Osteocyte (in vitro differentiated cells): ENCODE measurements around the gene DDAH1. TPM values are rescaled to one million over a fixed set of nuclear protein-coding genes. Genes with fewer than 3 reads are reported as not detected.

Source experiments
- DNase-seq: peaks from one replicate; pipeline ENCODE4 v3.0.0; 2021; ENCODE audit warnings: mixed read lengths; ENCODE audit not compliant: unreplicated experiment; ENCODE audit errors: extremely low spot score
- H3K27ac Mint-ChIP-seq: one replicate; pipeline ENCODE4 v1.8.0; 2021; ENCODE audit warnings: mild to moderate bottlenecking, mixed read lengths; ENCODE audit not compliant: unreplicated experiment
- H3K27me3 Mint-ChIP-seq: one replicate; pipeline ENCODE4 v1.8.0; 2021; ENCODE audit warnings: mixed read lengths; ENCODE audit not compliant: unreplicated experiment
- H3K36me3 Mint-ChIP-seq: one replicate; pipeline ENCODE4 v1.8.0; 2021; ENCODE audit warnings: mixed read lengths; ENCODE audit not compliant: unreplicated experiment
- H3K4me1 Mint-ChIP-seq: one replicate; pipeline ENCODE4 v1.8.0; 2021; ENCODE audit warnings: mixed read lengths; ENCODE audit not compliant: unreplicated experiment
- H3K4me3 Mint-ChIP-seq: one replicate; pipeline ENCODE4 v1.8.0; 2021; ENCODE audit warnings: mild to moderate bottlenecking, moderate library complexity, mixed read lengths; ENCODE audit not compliant: unreplicated experiment
- H3K9me3 Mint-ChIP-seq: one replicate; pipeline ENCODE4 v1.8.0; 2021; ENCODE audit warnings: mixed read lengths; ENCODE audit not compliant: unreplicated experiment
- total RNA-seq: library from RNA; stranded (reverse); gene quantifications from 2 replicates; pipeline ENCODE4 v1.2.1, GENCODE V29; 2021
- TF ChIP-seq, protein P1 (sequence below): fragments of 200-600 bp; sonication (generic); IDR thresholded peaks from 2 replicates; pipeline ENCODE4 v1.5.0; 2021; ENCODE audit warnings: antibody characterized with exemption, mild to moderate bottlenecking, moderate library complexity

The DDAH1 gene
- total RNA-seq, 1 donor from 2014 or later, result 46.8 TPM

GRCh38 chr1:85297855-85298629 is 166.9 kb downstream of the DDAH1 start:
- TF ChIP-seq, protein P1, sequence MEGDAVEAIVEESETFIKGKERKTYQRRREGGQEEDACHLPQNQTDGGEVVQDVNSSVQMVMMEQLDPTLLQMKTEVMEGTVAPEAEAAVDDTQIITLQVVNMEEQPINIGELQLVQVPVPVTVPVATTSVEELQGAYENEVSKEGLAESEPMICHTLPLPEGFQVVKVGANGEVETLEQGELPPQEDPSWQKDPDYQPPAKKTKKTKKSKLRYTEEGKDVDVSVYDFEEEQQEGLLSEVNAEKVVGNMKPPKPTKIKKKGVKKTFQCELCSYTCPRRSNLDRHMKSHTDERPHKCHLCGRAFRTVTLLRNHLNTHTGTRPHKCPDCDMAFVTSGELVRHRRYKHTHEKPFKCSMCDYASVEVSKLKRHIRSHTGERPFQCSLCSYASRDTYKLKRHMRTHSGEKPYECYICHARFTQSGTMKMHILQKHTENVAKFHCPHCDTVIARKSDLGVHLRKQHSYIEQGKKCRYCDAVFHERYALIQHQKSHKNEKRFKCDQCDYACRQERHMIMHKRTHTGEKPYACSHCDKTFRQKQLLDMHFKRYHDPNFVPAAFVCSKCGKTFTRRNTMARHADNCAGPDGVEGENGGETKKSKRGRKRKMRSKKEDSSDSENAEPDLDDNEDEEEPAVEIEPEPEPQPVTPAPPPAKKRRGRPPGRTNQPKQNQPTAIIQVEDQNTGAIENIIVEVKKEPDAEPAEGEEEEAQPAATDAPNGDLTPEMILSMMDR, result no peak
- no peak for DNase-seq
- Mint-ChIP-seq H3K4me1 (peaks cover 33% of the 10 kb centered on the region), H3K27ac (peak overlapping the region; percentile 88), H3K36me3 (no peaks in the 10 kb centered on the region), H3K27me3 (no peaks in the 10 kb centered on the region), H3K9me3 (no peaks in the 10 kb centered on the region), H3K4me3 (peak overlapping the region; percentile 53)

GRCh38 chr1:85297538-85297854 is 167.5 kb downstream of the DDAH1 start:
- DNase-seq, result no peak
- Mint-ChIP-seq H3K27ac (peak overlapping the region; percentile 88), H3K4me3 (peak overlapping the region; percentile 53), H3K4me1 (peaks cover 33% of the 10 kb centered on the region), H3K9me3 (no peaks in the 10 kb centered on the region), H3K36me3 (no peaks in the 10 kb centered on the region), H3K27me3 (no peaks in the 10 kb centered on the region)
- TF ChIP-seq, protein P1, result no peak

- Mint-ChIP-seq H3K9me3 (no peaks in the 10 kb centered on the region), H3K36me3 (no peaks in the 10 kb centered on the region), H3K4me1 (peaks cover 33% of the 10 kb centered on the region), H3K27ac (peak overlapping the region; percentile 88), H3K27me3 (no peaks in the 10 kb centered on the region), H3K4me3 (no peak overlapping the region)
- DNase-seq, result no peak
- TF ChIP-seq, protein P1, result no peak
Observed at GRCh38 chr1:85296980-85297379, 168.0 kb downstream of the DDAH1 start.

GRCh38 chr1:85295654-85296053 is 169.3 kb downstream of the DDAH1 start:
- H3K27ac Mint-ChIP-seq, result no peak overlapping the region
- no peak for DNase-seq
- H3K9me3 Mint-ChIP-seq, result no peaks in the 10 kb centered on the region
- peaks cover 41% of the 10 kb centered on the region for H3K4me1 Mint-ChIP-seq
- no peaks in the 10 kb centered on the region for H3K27me3 Mint-ChIP-seq
- no peak overlapping the region for H3K4me3 Mint-ChIP-seq
- TF ChIP-seq, protein P1, result no peak
- no peaks in the 10 kb centered on the region for H3K36me3 Mint-ChIP-seq

DNA sequence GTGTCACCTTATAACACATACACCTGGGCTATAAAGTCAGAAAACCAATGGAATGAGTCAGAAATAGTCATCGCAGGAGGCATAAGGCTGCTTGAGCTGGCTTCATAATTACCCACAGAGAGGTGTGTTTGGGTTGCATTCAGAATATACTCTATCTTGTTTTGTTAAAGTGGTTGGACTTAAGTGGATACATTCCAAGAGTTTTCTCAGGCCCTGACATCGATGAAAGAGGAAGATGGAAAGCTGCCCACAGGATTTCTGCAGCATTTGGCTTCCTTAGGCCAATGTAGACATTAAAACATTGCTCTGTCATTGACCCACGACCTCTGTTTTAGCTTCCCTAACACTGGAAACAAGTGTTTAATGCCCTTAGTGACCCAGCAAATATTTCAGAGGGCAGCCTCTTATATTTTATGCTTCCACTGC is 169.9 kb downstream of the DDAH1 start:
- no peak for DNase-seq
- no peak overlapping the region for H3K27ac Mint-ChIP-seq
- TF ChIP-seq, protein P1, result no peak
- H3K4me1 Mint-ChIP-seq, result peaks cover 41% of the 10 kb centered on the region
- no peaks in the 10 kb centered on the region for H3K9me3 Mint-ChIP-seq
- H3K27me3 Mint-ChIP-seq, result no peaks in the 10 kb centered on the region
- no peak overlapping the region for H3K4me3 Mint-ChIP-seq
- H3K36me3 Mint-ChIP-seq, result no peaks in the 10 kb centered on the region
